ENCODE results near the gene TMEM9B. TPM values are rescaled to one million over a fixed set of nuclear protein-coding genes. Genes with fewer than 3 reads are reported as not detected.
"Not testable (repeated sequence)": the region's sequence is repeated elsewhere in the genome, so short reads cannot be mapped to it uniquely, and the experiment has no call there.

Gene TMEM9B
- 10 to 100 TPM; 54.5 to 69.6 (median 63.3) TPM for polyA plus RNA-seq (ENCODE audit: insufficient read length in 4 of 4)

GRCh38 chr11:8964324-8965320 lies at the start of gene TMEM9B:
Gene TMEM9B, minus strand, starts transcription at chr11:8964442. Its CDS starts 129 bp downstream, at chr11:8964313.
- DNase-seq (ENCODE audit: low read depth in 4 of 4, low spot score in 2 of 4): peak; percentile 72 to 87 (median 76)

GRCh38 chr11:9013373-9013772 lies 49.1 kb upstream of the TMEM9B start:
- DNase-seq (ENCODE audit: low read depth in 4 of 4, low spot score in 2 of 4): no peak

- not testable (repeated sequence) for DNase-seq (ENCODE audit: low read depth in 4 of 4, low spot score in 2 of 4)
These were observed 45.3 kb upstream of the TMEM9B start for GRCh38 chr11:9009538-9009937.

- no peak for DNase-seq (ENCODE audit: low read depth in 4 of 4, low spot score in 2 of 4)
These were observed 44.4 kb upstream of the TMEM9B start for GRCh38 chr11:9008661-9009060.

- no peak for DNase-seq (ENCODE audit: low read depth in 4 of 4, low spot score in 2 of 4)
These were observed 43.8 kb upstream of the TMEM9B start for GRCh38 chr11:9008011-9008550.

GRCh38 chr11:9005087-9005486 lies 40.8 kb upstream of the TMEM9B start:
- DNase-seq (ENCODE audit: low read depth in 4 of 4, low spot score in 2 of 4): no peak

- peak in 1 of 4 donors; percentile 17 for DNase-seq (ENCODE audit: low read depth in 4 of 4, low spot score in 2 of 4)
These were observed 40.1 kb upstream of the TMEM9B start for GRCh38 chr11:9004183-9004926.

- DNase-seq (ENCODE audit: low read depth in 4 of 4, low spot score in 2 of 4): peak in 3 of 4 donors; percentile 26 to 38 (median 29)
These were observed 39.4 kb upstream of the TMEM9B start, which contains the start of gene NRIP3 for GRCh38 chr11:9003573-9004182. Gene NRIP3, minus strand, starts transcription at chr11:9004001. Its CDS starts 66 bp downstream, at chr11:9003935.

GRCh38 chr11:9002920-9003572 lies 38.8 kb upstream of the TMEM9B start:
- DNase-seq (ENCODE audit: low read depth in 4 of 4, low spot score in 2 of 4): no peak

GRCh38 chr11:9001736-9002135 lies 37.5 kb upstream of the TMEM9B start:
- no peak for DNase-seq (ENCODE audit: low read depth in 4 of 4, low spot score in 2 of 4)

GRCh38 chr11:8998017-8998416 lies 33.8 kb upstream of the TMEM9B start:
- DNase-seq (ENCODE audit: low read depth in 4 of 4, low spot score in 2 of 4): no peak

GRCh38 chr11:8997451-8997850 lies 33.2 kb upstream of the TMEM9B start:
- no peak for DNase-seq (ENCODE audit: low read depth in 4 of 4, low spot score in 2 of 4)

- DNase-seq (ENCODE audit: low read depth in 4 of 4, low spot score in 2 of 4): no peak
These were observed 25.2 kb upstream of the TMEM9B start for GRCh38 chr11:8989453-8989852.

GRCh38 chr11:8988329-8989234 lies 24.3 kb upstream of the TMEM9B start:
- no peak for DNase-seq (ENCODE audit: low read depth in 4 of 4, low spot score in 2 of 4)

- no peak for DNase-seq (ENCODE audit: low read depth in 4 of 4, low spot score in 2 of 4)
These were observed 23.2 kb upstream of the TMEM9B start for GRCh38 chr11:8987446-8987845.

GRCh38 chr11:8986772-8987171 lies 22.5 kb upstream of the TMEM9B start:
- DNase-seq (ENCODE audit: low read depth in 4 of 4, low spot score in 2 of 4): not testable (repeated sequence)

- no peak for DNase-seq (ENCODE audit: low read depth in 4 of 4, low spot score in 2 of 4)
These were observed 21.2 kb upstream of the TMEM9B start for GRCh38 chr11:8985462-8985861.

- no peak for DNase-seq (ENCODE audit: low read depth in 4 of 4, low spot score in 2 of 4)
These were observed 19.3 kb upstream of the TMEM9B start for GRCh38 chr11:8983552-8983951.

- DNase-seq (ENCODE audit: low read depth in 4 of 4, low spot score in 2 of 4): no peak
These were observed 16.2 kb upstream of the TMEM9B start for GRCh38 chr11:8980485-8980884.

All from left renal cortex interstitium (tissue), 4 donors.